Fibroblast of lung (primary cell): Measurements from ENCODE around the gene BAAT.

Source experiments
- CTCF ChIP-seq, 2 donors: IDR thresholded peaks in 1 of 2; conservative IDR thresholded peaks in 1 of 2; 1 replicate in 1 of 2; 2 replicates in 1 of 2; pipeline ENCODE4 v1.5.1; 2011 to 2012; ENCODE audit warnings: low read length in 2 of 2, control low read depth in 1 of 2, inconsistent platforms in 1 of 2, low read depth in 1 of 2, mild to moderate bottlenecking in 1 of 2
- EZH2 ChIP-seq: IDR thresholded peaks from 2 replicates; pipeline ENCODE4 v1.5.1; 2012; ENCODE audit warnings: low read length, control low read depth, mild to moderate bottlenecking; ENCODE audit errors: missing control alignments

GRCh38 chr9:101366038-101366756 lies 18.6 kb downstream of the BAAT start:
- TF ChIP-seq CTCF (conservative IDR thresholded peaks at IDR 0.05 in 1 of 2, IDR thresholded peaks at IDR 0.05 in 1 of 2; ENCODE audit: low read depth in 1 of 2, low read length in 2 of 2), result no peak
- TF ChIP-seq EZH2, result no peak
